ENCODE measurements around the gene COL18A1.

COL18A1 gene

DNA sequence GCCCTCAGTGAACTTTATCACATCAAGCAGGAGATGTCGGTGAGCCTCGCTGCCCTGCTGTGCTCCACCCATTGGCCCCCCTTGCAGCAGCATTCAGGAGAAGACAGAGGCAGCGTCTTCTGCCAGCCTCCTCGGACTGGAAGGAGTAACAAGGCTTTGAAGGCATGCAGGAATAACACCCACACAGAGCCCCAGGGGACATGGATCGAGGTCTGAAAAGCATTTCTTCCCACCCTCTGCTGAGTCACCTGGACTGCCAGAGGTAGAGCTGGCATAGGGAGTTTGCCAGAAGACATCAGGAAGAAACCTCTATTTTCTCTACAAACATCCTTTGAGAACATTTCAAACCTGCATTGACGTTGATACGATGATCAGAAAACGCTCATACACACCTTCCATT, 42.9 kb downstream of the COL18A1 start:
- Histone ChIP-seq H3K36me3 (ENCODE audit: insufficient read depth, low read length) (no peaks in the 10 kb centered on the region), H3K9me3 (ENCODE audit: insufficient read depth, low read length, severe bottlenecking) (peaks cover 2% of the 10 kb centered on the region), H3K27ac (ENCODE audit: low read length) (no peak overlapping the region), H3K4me3 (ENCODE audit: low read depth in 1 of 2, low read length in 2 of 2) (no peak overlapping the region), H3K4me1 (ENCODE audit: insufficient read depth, low read length) (no peaks in the 10 kb centered on the region), H3K27me3 (ENCODE audit: insufficient read depth, low read length, poor library complexity) (no peaks in the 10 kb centered on the region), H3K9ac (ENCODE audit: low read depth, low read length) (no peak overlapping the region), H3K79me2 (ENCODE audit: insufficient read depth, low read length) (no peaks in the 10 kb centered on the region), H3K4me2 (ENCODE audit: insufficient read depth, low read length) (no peak overlapping the region), H2AFZ (ENCODE audit: low read depth, low read length) (no peak overlapping the region), H4K20me1 (ENCODE audit: insufficient read depth, low read length) (no peaks in the 10 kb centered on the region)
- DNase-seq (no peak), ATAC-seq (ENCODE audit: insufficient read depth, low read depth) (no peak)
- TF ChIP-seq EZH2 (IDR thresholded peaks at IDR 0.05; ENCODE audit: borderline replicate concordance, low read depth, low read length, severe bottlenecking) (no peak), CTCF (IDR thresholded peaks at IDR 0.05; ENCODE audit: borderline replicate concordance, extremely low read depth, low read length, poor library complexity, severe bottlenecking) (no peak)

DNA sequence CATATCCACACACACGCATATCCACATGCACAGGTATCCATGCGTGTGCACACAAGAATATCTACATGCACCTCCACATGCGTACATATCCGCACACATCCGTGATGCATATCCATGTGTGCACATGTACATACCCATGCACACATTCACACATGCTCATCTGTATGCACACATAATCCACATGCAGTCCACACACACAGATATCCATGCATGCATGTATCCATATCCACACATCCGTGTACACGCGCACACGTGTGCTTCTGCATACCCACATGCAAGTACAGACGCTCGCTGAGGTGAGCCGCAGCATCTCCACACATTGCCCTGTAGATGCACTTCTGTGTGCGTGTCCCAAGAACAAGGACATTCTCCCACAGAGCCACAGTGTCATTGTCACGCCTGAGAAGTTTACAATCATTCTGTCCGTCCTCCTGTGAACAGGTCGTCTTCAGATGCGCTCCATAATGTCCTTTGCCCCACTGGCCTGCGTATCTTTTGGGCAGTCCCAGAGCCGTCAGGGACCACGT, 43.4 kb downstream of the COL18A1 start:
- peaks cover 2% of the 10 kb centered on the region for H3K9me3 ChIP-seq (ENCODE audit: insufficient read depth, low read length, severe bottlenecking)
- ATAC-seq (ENCODE audit: insufficient read depth, low read depth): no peak
- no peaks in the 10 kb centered on the region for H3K4me1 ChIP-seq (ENCODE audit: insufficient read depth, low read length)
- H3K79me2 ChIP-seq (ENCODE audit: insufficient read depth, low read length): no peaks in the 10 kb centered on the region
- no peak overlapping the region for H3K27ac ChIP-seq (ENCODE audit: low read length)
- H2AFZ ChIP-seq (ENCODE audit: low read depth, low read length): no peak overlapping the region
- DNase-seq: no peak
- no peak overlapping the region for H3K9ac ChIP-seq (ENCODE audit: low read depth, low read length)
- no peak overlapping the region for H3K4me2 ChIP-seq (ENCODE audit: insufficient read depth, low read length)
- H4K20me1 ChIP-seq (ENCODE audit: insufficient read depth, low read length): no peaks in the 10 kb centered on the region
- H3K27me3 ChIP-seq (ENCODE audit: insufficient read depth, low read length, poor library complexity): no peaks in the 10 kb centered on the region
- TF ChIP-seq EZH2 (IDR thresholded peaks at IDR 0.05; ENCODE audit: borderline replicate concordance, low read depth, low read length, severe bottlenecking) (no peak), CTCF (IDR thresholded peaks at IDR 0.05; ENCODE audit: borderline replicate concordance, extremely low read depth, low read length, poor library complexity, severe bottlenecking) (no peak)
- no peak overlapping the region for H3K4me3 ChIP-seq (ENCODE audit: low read depth in 1 of 2, low read length in 2 of 2)
- no peaks in the 10 kb centered on the region for H3K36me3 ChIP-seq (ENCODE audit: insufficient read depth, low read length)

- H4K20me1 ChIP-seq (ENCODE audit: insufficient read depth, low read length): no peaks in the 10 kb centered on the region
- no peaks in the 10 kb centered on the region for H3K27me3 ChIP-seq (ENCODE audit: insufficient read depth, low read length, poor library complexity)
- no peak overlapping the region for H3K4me2 ChIP-seq (ENCODE audit: insufficient read depth, low read length)
- no peak overlapping the region for H3K9ac ChIP-seq (ENCODE audit: low read depth, low read length)
- no peak overlapping the region for H2AFZ ChIP-seq (ENCODE audit: low read depth, low read length)
- H3K79me2 ChIP-seq (ENCODE audit: insufficient read depth, low read length): no peaks in the 10 kb centered on the region
- no peak overlapping the region for H3K27ac ChIP-seq (ENCODE audit: low read length)
- H3K9me3 ChIP-seq (ENCODE audit: insufficient read depth, low read length, severe bottlenecking): peaks cover 2% of the 10 kb centered on the region
- ATAC-seq (ENCODE audit: insufficient read depth, low read depth) (no peak), DNase-seq (no peak)
- TF ChIP-seq CTCF (IDR thresholded peaks at IDR 0.05; ENCODE audit: borderline replicate concordance, extremely low read depth, low read length, poor library complexity, severe bottlenecking) (no peak), EZH2 (IDR thresholded peaks at IDR 0.05; ENCODE audit: borderline replicate concordance, low read depth, low read length, severe bottlenecking) (no peak)
- no peaks in the 10 kb centered on the region for H3K4me1 ChIP-seq (ENCODE audit: insufficient read depth, low read length)
- H3K36me3 ChIP-seq (ENCODE audit: insufficient read depth, low read length): no peaks in the 10 kb centered on the region
- no peak overlapping the region for H3K4me3 ChIP-seq (ENCODE audit: low read depth in 1 of 2, low read length in 2 of 2)
These were observed 44.1 kb downstream of the COL18A1 start for GRCh38 chr21:45448810-45449657.
